Stimulated activated naive CD8-positive, alpha-beta T cell treated with anti-CD3 and anti-CD28 coated beads, Interleukin-15, Interleukin-2, amounts not matched to agents 100 ng/mL and 50 ng/mL, for 24 hours (primary cell): Measurements from ENCODE around the gene ADAMTS2.

Source experiments
- H3K27ac Mint-ChIP-seq: one replicate; pipeline ENCODE4 v1.8.0; 2021; ENCODE audit warnings: mild to moderate bottlenecking, mixed read lengths
- H3K27me3 Mint-ChIP-seq: one replicate; pipeline ENCODE4 v1.8.0; 2021; ENCODE audit warnings: mixed read lengths
- H3K36me3 Mint-ChIP-seq: one replicate; pipeline ENCODE4 v1.8.0; 2021; ENCODE audit warnings: low read depth, mixed read lengths
- H3K4me1 Mint-ChIP-seq: one replicate; pipeline ENCODE4 v1.8.0; 2021; ENCODE audit warnings: low read depth, mixed read lengths
- H3K4me3 Mint-ChIP-seq: one replicate; pipeline ENCODE4 v1.8.0; 2021; ENCODE audit warnings: mild to moderate bottlenecking, mixed read lengths
- H3K9me3 Mint-ChIP-seq: one replicate; pipeline ENCODE4 v1.8.0; 2021; ENCODE audit warnings: mixed read lengths

Gene ADAMTS2

DNA sequence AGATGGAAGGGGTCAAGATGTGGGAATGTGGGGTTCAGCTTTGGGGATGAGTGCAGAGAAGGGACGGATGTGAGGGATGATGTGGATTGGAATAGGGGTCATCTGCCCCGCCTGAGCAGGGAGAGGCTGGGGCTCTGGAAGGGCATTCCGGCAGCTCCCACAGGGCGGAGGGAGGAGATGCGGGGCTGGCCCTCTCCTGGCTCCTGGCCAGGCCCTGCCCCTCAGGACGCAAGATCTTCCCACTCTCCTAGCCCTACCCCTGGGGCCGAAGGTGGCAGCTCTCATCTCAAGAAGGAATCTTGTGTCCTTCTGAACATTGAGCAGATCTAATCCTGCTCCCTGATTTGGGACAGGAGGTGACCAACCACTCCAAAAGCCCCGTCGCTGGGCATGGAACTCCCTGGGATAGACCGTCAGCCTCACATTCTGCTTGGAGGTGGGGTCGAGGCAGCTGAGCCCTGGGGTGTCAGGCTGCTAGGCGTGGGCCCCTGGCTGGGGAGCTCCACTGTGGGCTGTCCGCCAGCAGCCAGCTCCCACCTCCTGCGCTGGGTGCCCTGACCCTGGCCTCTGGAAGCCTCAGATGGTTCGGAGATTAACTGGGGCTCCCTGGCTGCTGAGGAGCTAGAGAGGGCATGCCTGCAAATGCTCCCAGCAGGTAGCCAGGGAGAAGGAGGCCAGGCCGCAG, 159.9 kb downstream of the ADAMTS2 start:
- Mint-ChIP-seq H3K27me3 (peaks cover 12% of the 10 kb centered on the region), H3K4me3 (no peak overlapping the region), H3K4me1 (peaks cover 10% of the 10 kb centered on the region), H3K9me3 (no peaks in the 10 kb centered on the region), H3K36me3 (no peaks in the 10 kb centered on the region), H3K27ac (no peak overlapping the region)

DNA sequence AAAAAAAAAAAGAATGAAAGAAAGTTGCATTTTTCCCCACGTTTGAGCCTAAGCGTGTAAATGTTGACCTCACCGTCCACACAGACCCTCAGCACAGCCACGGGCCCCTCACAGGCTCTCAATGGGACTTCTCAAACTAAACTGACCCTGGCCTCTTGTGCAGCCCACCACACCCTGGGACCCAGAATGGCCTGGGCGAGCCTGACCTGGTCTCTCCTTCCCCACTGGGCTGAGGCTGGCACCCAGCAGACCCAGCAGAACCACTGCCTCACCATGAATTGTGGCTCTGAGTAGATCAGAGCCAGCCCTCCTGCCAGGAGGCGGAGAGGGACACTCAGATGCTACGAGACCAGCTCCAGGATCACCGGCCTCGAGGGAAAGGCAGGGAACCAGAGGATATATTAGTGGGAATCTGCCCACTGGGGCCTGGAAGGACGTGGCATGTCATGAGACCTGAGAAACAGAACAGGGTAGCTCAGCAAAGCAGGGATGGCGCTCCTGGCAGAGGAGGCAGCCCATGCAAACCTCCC, 160.7 kb downstream of the ADAMTS2 start:
- Mint-ChIP-seq H3K4me1 (peaks cover 10% of the 10 kb centered on the region), H3K27me3 (peaks cover 12% of the 10 kb centered on the region), H3K27ac (no peak overlapping the region), H3K36me3 (no peaks in the 10 kb centered on the region), H3K9me3 (no peaks in the 10 kb centered on the region), H3K4me3 (no peak overlapping the region)

- peaks cover 12% of the 10 kb centered on the region for H3K27me3 Mint-ChIP-seq
- no peak overlapping the region for H3K4me3 Mint-ChIP-seq
- H3K9me3 Mint-ChIP-seq = no peaks in the 10 kb centered on the region
- H3K27ac Mint-ChIP-seq = no peak overlapping the region
- peaks cover 10% of the 10 kb centered on the region for H3K4me1 Mint-ChIP-seq
- no peaks in the 10 kb centered on the region for H3K36me3 Mint-ChIP-seq
Measured at GRCh38 chr5:179183481-179183880, 161.8 kb downstream of the ADAMTS2 start.

GRCh38 chr5:179182601-179183000, 162.7 kb downstream of the ADAMTS2 start:
- Mint-ChIP-seq H3K27ac (no peak overlapping the region), H3K9me3 (no peaks in the 10 kb centered on the region), H3K27me3 (peaks cover 12% of the 10 kb centered on the region), H3K36me3 (no peaks in the 10 kb centered on the region), H3K4me1 (peaks cover 10% of the 10 kb centered on the region), H3K4me3 (no peak overlapping the region)

- no peak overlapping the region for H3K27ac Mint-ChIP-seq
- H3K36me3 Mint-ChIP-seq = no peaks in the 10 kb centered on the region
- H3K4me1 Mint-ChIP-seq = peaks cover 10% of the 10 kb centered on the region
- H3K27me3 Mint-ChIP-seq = peaks cover 12% of the 10 kb centered on the region
- no peaks in the 10 kb centered on the region for H3K9me3 Mint-ChIP-seq
- H3K4me3 Mint-ChIP-seq = no peak overlapping the region
Measured at GRCh38 chr5:179181988-179182387, 163.3 kb downstream of the ADAMTS2 start.

DNA sequence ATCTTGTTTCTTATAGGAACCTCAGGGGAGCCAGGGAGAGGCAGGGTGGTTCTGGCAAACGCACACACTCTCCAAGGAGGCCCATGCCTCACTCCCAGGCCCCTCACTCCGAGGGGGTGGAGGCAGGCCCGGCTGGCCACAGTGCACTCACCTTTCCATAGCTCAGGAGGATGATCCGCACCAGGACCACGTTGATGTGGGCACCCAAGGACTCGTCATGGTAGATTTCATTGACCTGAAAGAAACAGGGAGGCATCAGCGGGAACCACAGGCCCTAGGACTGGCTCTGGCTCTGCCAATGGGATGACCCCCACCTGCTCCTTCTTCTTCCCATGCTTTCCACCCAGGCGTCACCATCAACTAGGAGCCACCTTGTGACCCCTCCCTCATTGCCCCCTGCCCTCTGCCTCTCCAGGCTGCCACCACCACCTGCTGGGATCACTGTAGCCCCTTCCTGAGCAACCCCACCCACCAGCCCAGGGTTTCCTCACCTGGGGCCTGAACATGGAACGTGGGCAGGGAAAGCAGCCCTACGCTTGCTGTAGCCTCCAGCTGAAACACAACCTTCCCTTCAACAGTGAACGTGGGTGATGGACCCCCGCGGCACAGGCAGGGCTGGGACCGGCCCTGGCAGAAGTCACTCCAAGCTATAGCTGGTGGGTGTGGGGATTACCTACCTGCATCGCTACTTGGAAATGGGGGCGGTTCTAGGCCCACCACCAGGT, 164.2 kb downstream of the ADAMTS2 start:
- no peaks in the 10 kb centered on the region for H3K36me3 Mint-ChIP-seq
- H3K9me3 Mint-ChIP-seq = no peaks in the 10 kb centered on the region
- H3K27me3 Mint-ChIP-seq = peaks cover 16% of the 10 kb centered on the region
- no peak overlapping the region for H3K4me3 Mint-ChIP-seq
- H3K27ac Mint-ChIP-seq = no peak overlapping the region
- peaks cover 10% of the 10 kb centered on the region for H3K4me1 Mint-ChIP-seq

DNA sequence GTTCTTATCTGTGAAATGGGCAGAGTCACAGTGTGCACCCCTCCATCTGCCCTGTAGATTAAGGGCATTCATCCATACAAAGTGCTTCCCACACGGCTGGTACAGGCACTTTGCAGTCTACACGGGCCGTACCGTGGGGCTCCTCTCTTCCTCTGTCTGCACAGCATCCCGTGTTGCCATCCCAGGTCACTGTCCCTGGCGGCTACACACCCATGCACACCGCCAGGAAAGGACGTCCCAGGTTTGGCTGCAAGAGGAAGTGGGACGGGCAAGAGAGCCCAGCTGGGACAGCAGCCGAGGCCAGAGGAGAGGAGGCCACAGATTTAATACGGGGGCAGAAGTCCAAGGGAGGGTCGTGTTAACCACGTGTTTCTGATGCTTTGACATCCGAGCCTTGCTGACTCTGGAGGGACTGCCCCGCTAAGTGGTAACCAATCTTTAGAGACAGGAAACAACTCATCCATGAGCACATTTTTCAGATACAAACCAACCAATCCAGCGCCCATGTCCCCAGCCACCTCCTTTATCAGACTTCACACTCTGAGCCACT, 165.1 kb downstream of the ADAMTS2 start:
- H3K9me3 Mint-ChIP-seq = no peaks in the 10 kb centered on the region
- peaks cover 19% of the 10 kb centered on the region for H3K27me3 Mint-ChIP-seq
- H3K4me1 Mint-ChIP-seq = peaks cover 10% of the 10 kb centered on the region
- no peak overlapping the region for H3K4me3 Mint-ChIP-seq
- no peaks in the 10 kb centered on the region for H3K36me3 Mint-ChIP-seq
- no peak overlapping the region for H3K27ac Mint-ChIP-seq

GRCh38 chr5:179177711-179178575, 167.3 kb downstream of the ADAMTS2 start:
- no peak overlapping the region for H3K4me3 Mint-ChIP-seq
- no peak overlapping the region for H3K27ac Mint-ChIP-seq
- peaks cover 16% of the 10 kb centered on the region for H3K27me3 Mint-ChIP-seq
- peaks cover 10% of the 10 kb centered on the region for H3K4me1 Mint-ChIP-seq
- no peaks in the 10 kb centered on the region for H3K9me3 Mint-ChIP-seq
- no peaks in the 10 kb centered on the region for H3K36me3 Mint-ChIP-seq

DNA sequence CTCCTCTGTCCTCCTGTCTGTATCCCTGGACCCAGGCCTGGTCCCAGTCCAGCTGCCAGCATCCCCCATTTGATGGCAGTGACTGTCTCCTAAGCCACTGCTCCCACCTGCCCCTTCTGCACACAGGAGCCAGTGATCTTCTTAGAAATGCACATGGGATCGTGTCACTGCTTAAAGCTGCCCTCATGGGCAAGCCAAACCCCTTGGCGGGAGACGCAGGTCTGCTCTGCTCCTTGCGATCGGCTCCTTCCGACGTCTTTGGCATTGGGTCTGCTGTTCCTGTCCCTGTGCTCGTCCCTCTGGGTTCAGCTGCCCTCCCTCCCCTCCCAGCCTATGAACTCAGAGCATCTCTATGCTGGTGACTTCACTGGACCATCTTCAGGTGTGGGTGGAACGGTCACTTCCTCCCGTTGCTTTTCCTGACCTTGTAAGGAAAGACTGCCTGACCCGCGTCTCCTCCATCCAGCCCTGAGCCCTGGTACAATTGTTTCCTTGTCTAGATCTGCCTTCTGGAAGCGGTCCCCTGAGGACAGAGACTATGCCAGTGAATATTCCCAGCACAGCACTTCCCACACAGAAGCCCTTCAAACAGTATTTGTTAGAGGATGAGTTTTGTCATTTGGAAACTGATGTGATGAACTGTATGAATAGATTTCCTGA, 168.6 kb downstream of the ADAMTS2 start:
- Mint-ChIP-seq H3K4me3 (no peak overlapping the region), H3K27ac (no peak overlapping the region), H3K27me3 (peaks cover 9% of the 10 kb centered on the region), H3K9me3 (no peaks in the 10 kb centered on the region), H3K4me1 (peaks cover 2% of the 10 kb centered on the region), H3K36me3 (no peaks in the 10 kb centered on the region)

DNA sequence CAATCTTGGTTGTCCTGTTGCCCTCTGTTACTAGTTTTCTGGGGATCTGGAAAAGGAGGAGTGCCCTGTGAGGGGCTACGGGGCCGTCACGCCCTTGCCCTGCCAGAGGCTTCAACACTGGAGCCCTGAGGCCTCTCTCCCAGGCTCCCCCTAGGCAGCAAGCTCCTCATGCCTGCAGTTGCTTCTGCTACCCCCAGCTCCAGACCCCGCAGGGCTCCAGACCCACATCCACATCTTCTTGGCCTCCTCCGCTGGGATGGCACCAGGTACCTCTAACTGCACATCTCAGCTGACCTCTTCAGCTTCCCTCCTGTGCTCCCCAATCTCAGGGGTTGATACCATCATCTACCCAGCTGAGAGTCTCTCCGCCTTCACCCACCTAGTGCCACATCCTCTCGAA, 169.1 kb downstream of the ADAMTS2 start:
- no peaks in the 10 kb centered on the region for H3K36me3 Mint-ChIP-seq
- H3K4me3 Mint-ChIP-seq = no peak overlapping the region
- H3K4me1 Mint-ChIP-seq = no peaks in the 10 kb centered on the region
- no peak overlapping the region for H3K27ac Mint-ChIP-seq
- H3K9me3 Mint-ChIP-seq = no peaks in the 10 kb centered on the region
- H3K27me3 Mint-ChIP-seq = peaks cover 7% of the 10 kb centered on the region

DNA sequence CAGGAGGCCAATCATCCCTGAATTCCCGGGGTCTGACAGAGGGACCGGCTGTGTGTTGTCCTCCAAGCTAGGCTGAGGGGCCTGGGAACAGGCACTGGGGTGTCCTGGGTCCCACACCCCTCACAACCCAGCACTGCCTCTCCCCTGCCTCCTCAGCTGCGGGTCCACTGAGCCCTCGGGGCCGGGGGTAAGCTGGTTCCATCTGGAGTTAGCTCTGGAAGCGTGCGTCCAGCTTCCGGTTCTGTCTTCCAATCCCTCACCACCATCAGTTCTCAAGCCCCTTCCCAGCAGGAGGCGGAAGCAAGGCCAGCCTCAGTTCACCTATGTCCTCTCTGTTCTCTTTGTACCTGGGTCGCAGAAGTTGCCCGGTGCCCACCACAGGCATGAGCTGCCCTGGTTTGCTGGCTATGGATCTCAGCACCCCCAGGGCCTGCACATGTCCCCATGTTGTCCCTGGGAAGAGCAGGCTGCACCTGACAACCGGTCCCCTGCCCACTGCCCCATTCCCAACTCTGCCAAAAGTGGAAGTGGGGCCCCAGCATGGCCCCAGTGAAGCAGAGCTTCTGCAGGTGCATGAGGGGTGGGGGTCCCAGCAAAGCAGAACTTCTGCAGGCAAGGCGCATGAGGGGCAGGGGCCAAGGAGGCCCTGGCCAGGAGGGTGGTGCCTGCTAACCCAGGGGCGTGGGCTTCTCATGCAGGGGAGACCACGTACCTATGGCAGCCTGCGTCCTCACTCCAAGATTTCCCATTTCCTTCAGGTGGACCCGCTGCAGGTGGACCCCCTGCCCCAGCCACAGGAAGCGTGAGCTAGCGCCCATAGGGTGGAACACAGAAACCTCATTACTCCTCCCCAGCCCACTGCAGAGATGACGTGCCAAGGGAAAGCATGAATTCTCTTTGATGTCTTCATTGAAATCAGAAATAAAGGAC, 173.2 kb downstream of the ADAMTS2 start:
- Mint-ChIP-seq H3K27me3 (peaks cover 7% of the 10 kb centered on the region), H3K9me3 (no peaks in the 10 kb centered on the region), H3K4me1 (peaks cover 4% of the 10 kb centered on the region), H3K27ac (no peak overlapping the region), H3K36me3 (no peaks in the 10 kb centered on the region), H3K4me3 (no peak overlapping the region)

DNA sequence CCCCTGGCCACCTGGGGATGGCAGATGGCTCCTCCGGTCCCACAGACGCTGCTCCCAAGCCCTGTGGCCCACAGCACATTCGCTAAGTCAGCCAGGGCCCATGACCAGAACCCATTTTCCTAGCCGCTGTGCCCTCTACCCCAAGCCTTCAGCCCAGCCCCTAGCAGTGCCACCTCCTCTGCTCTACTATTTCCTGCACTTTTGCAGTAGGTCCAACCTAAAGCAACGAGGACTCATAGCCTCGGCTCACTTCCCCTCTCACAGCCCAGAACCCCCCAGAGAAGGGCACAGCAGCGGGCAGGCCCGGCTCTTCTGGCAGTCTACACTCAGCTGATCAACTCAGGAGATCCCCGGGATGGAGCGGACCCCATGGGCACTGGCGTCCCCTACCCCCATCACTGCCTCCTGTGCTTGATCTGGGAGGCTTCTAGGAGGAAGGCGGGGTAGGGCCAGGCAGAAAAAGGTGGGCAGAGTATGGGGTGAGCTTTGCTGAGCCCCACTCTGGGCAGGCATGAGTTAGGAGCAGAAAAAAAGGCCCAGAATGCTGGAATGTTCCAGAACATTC, 173.9 kb downstream of the ADAMTS2 start:
- H3K36me3 Mint-ChIP-seq = no peaks in the 10 kb centered on the region
- peaks cover 4% of the 10 kb centered on the region for H3K27me3 Mint-ChIP-seq
- H3K9me3 Mint-ChIP-seq = no peaks in the 10 kb centered on the region
- H3K27ac Mint-ChIP-seq = no peak overlapping the region
- H3K4me3 Mint-ChIP-seq = no peak overlapping the region
- peaks cover 4% of the 10 kb centered on the region for H3K4me1 Mint-ChIP-seq

GRCh38 chr5:179170606-179171005, 174.7 kb downstream of the ADAMTS2 start:
- Mint-ChIP-seq H3K36me3 (no peaks in the 10 kb centered on the region), H3K4me3 (no peak overlapping the region), H3K27me3 (peaks cover 2% of the 10 kb centered on the region), H3K9me3 (no peaks in the 10 kb centered on the region), H3K27ac (no peak overlapping the region), H3K4me1 (peaks cover 4% of the 10 kb centered on the region)
